Astrocyte (in vitro differentiated cells and primary cell): ENCODE results near the gene ZC3H13. TPM values are rescaled to one million over a fixed set of nuclear protein-coding genes. Genes with fewer than 3 reads are reported as not detected.

ENCODE experiments used
- DNase-seq: peaks from one replicate; pipeline ENCODE4 v3.0.0-alpha.2; 2010; ENCODE audit warnings: low read depth
- FAIRE-seq: peaks from 2 replicates; lab custom pipeline; 2011; peaks lifted over from hg19 to GRCh38; lab: Jason Lieb, UNC
- H2AFZ ChIP-seq: 2 replicates; pipeline ENCODE4 v1.6.0; 2012; ENCODE audit warnings: low read depth, low read length, inconsistent platforms
- H3K27ac ChIP-seq: 2 replicates; pipeline ENCODE4 v1.5.1; 2011; ENCODE audit warnings: low read depth, low read length, inconsistent platforms
- H3K27me3 ChIP-seq: 2 replicates; pipeline ENCODE4 v1.6.0; 2011; ENCODE audit warnings: low read length, inconsistent platforms; ENCODE audit not compliant: insufficient read depth
- H3K36me3 ChIP-seq: 2 replicates; pipeline ENCODE4 v1.5.1; 2011; ENCODE audit warnings: low read length, inconsistent platforms; ENCODE audit not compliant: insufficient read depth
- H3K4me1 ChIP-seq: 2 replicates; pipeline ENCODE4 v1.5.1; 2011; ENCODE audit warnings: low read length, inconsistent platforms; ENCODE audit not compliant: insufficient read depth
- H3K4me2 ChIP-seq: 2 replicates; pipeline ENCODE4 v1.6.0; 2012; ENCODE audit warnings: low read length, inconsistent platforms
- H3K4me3 ChIP-seq: 2 replicates; pipeline ENCODE4 v1.5.1; 2011; ENCODE audit warnings: low read depth, mild to moderate bottlenecking, low read length, inconsistent platforms; ENCODE audit not compliant: insufficient read depth
- H3K79me2 ChIP-seq: 2 replicates; pipeline ENCODE4 v1.6.0; 2012; ENCODE audit warnings: mild to moderate bottlenecking, low read length, inconsistent platforms; ENCODE audit not compliant: insufficient read depth
- H3K9ac ChIP-seq: 2 replicates; pipeline ENCODE4 v1.6.0; 2012; ENCODE audit warnings: mild to moderate bottlenecking, low read length, inconsistent platforms
- H3K9me3 ChIP-seq: 2 replicates; pipeline ENCODE4 v1.5.1; 2012; ENCODE audit warnings: low read depth, mild to moderate bottlenecking, low read length, inconsistent platforms; ENCODE audit not compliant: insufficient read depth
- H4K20me1 ChIP-seq: 2 replicates; pipeline ENCODE4 v1.6.0; 2012; ENCODE audit warnings: low read length, inconsistent platforms; ENCODE audit not compliant: insufficient read depth
- H3K27ac Mint-ChIP-seq: one replicate; pipeline ENCODE4 v1.8.0; 2021; ENCODE audit warnings: mild to moderate bottlenecking, mixed read lengths; ENCODE audit not compliant: unreplicated experiment
- H3K27me3 Mint-ChIP-seq: one replicate; pipeline ENCODE4 v1.8.0; 2021; ENCODE audit warnings: low read depth, mixed read lengths; ENCODE audit not compliant: unreplicated experiment
- H3K36me3 Mint-ChIP-seq: one replicate; pipeline ENCODE4 v1.8.0; 2021; ENCODE audit warnings: low read depth, mixed read lengths; ENCODE audit not compliant: unreplicated experiment
- H3K4me1 Mint-ChIP-seq: one replicate; pipeline ENCODE4 v1.8.0; 2021; ENCODE audit warnings: low read depth, mixed read lengths; ENCODE audit not compliant: unreplicated experiment
- H3K4me3 Mint-ChIP-seq: one replicate; pipeline ENCODE4 v1.8.0; 2021; ENCODE audit warnings: mild to moderate bottlenecking, moderate library complexity, mixed read lengths; ENCODE audit not compliant: unreplicated experiment
- H3K9me3 Mint-ChIP-seq: one replicate; pipeline ENCODE4 v1.8.0; 2021; ENCODE audit warnings: mild to moderate bottlenecking, mixed read lengths; ENCODE audit not compliant: unreplicated experiment
- EZH2 ChIP-seq: IDR thresholded peaks from 2 replicates; pipeline ENCODE4 v1.6.1; 2012; ENCODE audit warnings: mild to moderate bottlenecking, low read length, inconsistent platforms; ENCODE audit not compliant: insufficient read depth
- total RNA-seq: library from RNA; stranded (reverse); gene quantifications from 2 replicates; pipeline ENCODE4 v1.2.1, GENCODE V29; 2021
- TF ChIP-seq, protein P1 (sequence below): IDR thresholded peaks from 2 replicates; pipeline ENCODE4 v1.5.1; 2011; ENCODE audit warnings: low read depth, mild to moderate bottlenecking, inconsistent platforms, low read length, moderate library complexity; ENCODE audit not compliant: insufficient read depth

The ZC3H13 gene
- total RNA-seq, 1 donor from 2014 or later, result 39.6 TPM

DNA sequence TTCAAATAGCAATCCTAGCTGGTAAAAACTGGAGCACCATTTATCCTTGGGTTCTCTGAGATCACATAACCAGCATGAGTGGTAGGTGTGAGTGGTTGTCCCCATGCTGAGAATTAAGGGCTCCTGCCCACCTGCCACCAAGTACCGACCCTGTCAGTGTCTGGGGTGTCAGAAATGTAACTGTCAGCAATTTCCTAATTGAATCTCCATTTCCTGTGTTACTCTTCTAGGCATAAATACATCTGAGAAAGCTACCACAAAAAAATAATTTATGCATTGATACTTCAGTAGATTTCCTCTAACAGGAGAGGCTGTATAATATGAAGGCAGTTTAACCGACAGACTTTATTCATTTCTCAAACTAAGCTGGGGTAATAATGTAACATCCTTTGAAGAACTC, 27.2 kb upstream of the ZC3H13 start:
- no peaks in the 10 kb centered on the region for H3K36me3 ChIP-seq
- H3K4me1 ChIP-seq, result no peaks in the 10 kb centered on the region
- peaks cover under 1% of the 10 kb centered on the region for H3K9me3 Mint-ChIP-seq
- H3K9ac ChIP-seq, result no peak overlapping the region
- no peaks in the 10 kb centered on the region for H3K4me1 Mint-ChIP-seq
- no peaks in the 10 kb centered on the region for H3K36me3 Mint-ChIP-seq
- H2AFZ ChIP-seq, result no peak overlapping the region
- DNase-seq, result no peak
- H3K4me3 Mint-ChIP-seq, result no peak overlapping the region
- peaks cover 2% of the 10 kb centered on the region for H3K27me3 ChIP-seq
- no peak overlapping the region for H3K27ac Mint-ChIP-seq
- no peaks in the 10 kb centered on the region for H4K20me1 ChIP-seq
- H3K27me3 Mint-ChIP-seq, result no peaks in the 10 kb centered on the region
- H3K9me3 ChIP-seq, result no peaks in the 10 kb centered on the region
- no peaks in the 10 kb centered on the region for H3K79me2 ChIP-seq
- TF ChIP-seq EZH2, result no peak
- TF ChIP-seq, protein P1, sequence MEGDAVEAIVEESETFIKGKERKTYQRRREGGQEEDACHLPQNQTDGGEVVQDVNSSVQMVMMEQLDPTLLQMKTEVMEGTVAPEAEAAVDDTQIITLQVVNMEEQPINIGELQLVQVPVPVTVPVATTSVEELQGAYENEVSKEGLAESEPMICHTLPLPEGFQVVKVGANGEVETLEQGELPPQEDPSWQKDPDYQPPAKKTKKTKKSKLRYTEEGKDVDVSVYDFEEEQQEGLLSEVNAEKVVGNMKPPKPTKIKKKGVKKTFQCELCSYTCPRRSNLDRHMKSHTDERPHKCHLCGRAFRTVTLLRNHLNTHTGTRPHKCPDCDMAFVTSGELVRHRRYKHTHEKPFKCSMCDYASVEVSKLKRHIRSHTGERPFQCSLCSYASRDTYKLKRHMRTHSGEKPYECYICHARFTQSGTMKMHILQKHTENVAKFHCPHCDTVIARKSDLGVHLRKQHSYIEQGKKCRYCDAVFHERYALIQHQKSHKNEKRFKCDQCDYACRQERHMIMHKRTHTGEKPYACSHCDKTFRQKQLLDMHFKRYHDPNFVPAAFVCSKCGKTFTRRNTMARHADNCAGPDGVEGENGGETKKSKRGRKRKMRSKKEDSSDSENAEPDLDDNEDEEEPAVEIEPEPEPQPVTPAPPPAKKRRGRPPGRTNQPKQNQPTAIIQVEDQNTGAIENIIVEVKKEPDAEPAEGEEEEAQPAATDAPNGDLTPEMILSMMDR, result no peak
- H3K4me3 ChIP-seq, result no peak overlapping the region
- no peak for FAIRE-seq
- no peak overlapping the region for H3K4me2 ChIP-seq
- no peak overlapping the region for H3K27ac ChIP-seq

DNA sequence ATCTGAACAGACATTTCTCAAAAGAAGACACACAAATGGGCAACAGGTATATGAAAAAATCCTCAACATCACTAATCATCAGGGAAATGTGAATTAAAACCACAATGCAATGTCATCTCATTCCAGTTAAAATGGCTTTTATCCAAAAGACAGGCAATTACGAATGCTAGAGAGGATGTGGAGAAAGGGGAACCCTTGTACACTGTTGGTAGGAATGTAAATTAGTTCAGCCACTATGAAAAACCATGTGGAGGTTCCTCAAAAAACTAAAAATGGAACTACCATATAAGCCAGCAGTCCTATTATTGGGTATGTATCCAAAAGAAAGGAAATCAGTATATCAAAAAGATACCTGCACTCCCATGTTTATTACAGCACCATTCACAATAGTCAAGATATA, 24.7 kb upstream of the ZC3H13 start:
- H3K27ac Mint-ChIP-seq, result no peak overlapping the region
- DNase-seq (no peak), FAIRE-seq (no peak)
- Histone ChIP-seq H3K36me3 (no peaks in the 10 kb centered on the region), H3K27ac (no peak overlapping the region), H2AFZ (no peak overlapping the region), H3K9me3 (no peaks in the 10 kb centered on the region), H4K20me1 (no peaks in the 10 kb centered on the region), H3K27me3 (peaks cover 2% of the 10 kb centered on the region), H3K79me2 (no peaks in the 10 kb centered on the region), H3K9ac (no peak overlapping the region), H3K4me2 (no peak overlapping the region), H3K4me3 (no peak overlapping the region), H3K4me1 (no peaks in the 10 kb centered on the region)
- H3K4me3 Mint-ChIP-seq, result no peak overlapping the region
- no peaks in the 10 kb centered on the region for H3K36me3 Mint-ChIP-seq
- TF ChIP-seq EZH2, result no peak
- TF ChIP-seq, protein P1, result no peak
- no peaks in the 10 kb centered on the region for H3K4me1 Mint-ChIP-seq
- no peaks in the 10 kb centered on the region for H3K27me3 Mint-ChIP-seq
- peaks cover 5% of the 10 kb centered on the region for H3K9me3 Mint-ChIP-seq

DNA sequence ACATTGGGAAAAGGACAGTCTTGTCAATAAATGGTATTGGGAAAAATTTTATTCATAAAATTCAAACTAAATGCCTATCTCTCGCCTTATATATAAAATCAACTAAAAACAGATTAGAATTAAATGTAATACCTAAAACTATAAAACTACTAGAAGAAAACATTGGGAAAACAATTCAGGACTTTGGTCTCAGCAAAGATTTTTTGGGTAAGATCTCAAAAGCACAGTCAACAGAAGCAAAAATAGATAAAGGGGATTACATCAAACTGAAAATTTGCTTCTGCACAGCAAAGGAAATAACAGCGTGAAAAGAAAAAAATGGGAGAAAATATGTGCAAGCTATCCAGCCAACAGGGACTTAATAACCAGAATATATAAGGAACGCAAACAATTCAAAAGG, 24.3 kb upstream of the ZC3H13 start:
- no peak for FAIRE-seq
- no peak for TF ChIP-seq EZH2
- TF ChIP-seq, protein P1, result no peak
- Mint-ChIP-seq H3K4me3 (no peak overlapping the region), H3K27me3 (no peaks in the 10 kb centered on the region), H3K36me3 (no peaks in the 10 kb centered on the region), H3K27ac (no peak overlapping the region), H3K4me1 (no peaks in the 10 kb centered on the region), H3K9me3 (peaks cover 5% of the 10 kb centered on the region)
- Histone ChIP-seq H2AFZ (no peak overlapping the region), H3K79me2 (no peaks in the 10 kb centered on the region), H3K27me3 (peaks cover 2% of the 10 kb centered on the region), H3K4me1 (no peaks in the 10 kb centered on the region), H4K20me1 (no peaks in the 10 kb centered on the region), H3K27ac (no peak overlapping the region), H3K4me2 (no peak overlapping the region), H3K36me3 (no peaks in the 10 kb centered on the region), H3K9ac (no peak overlapping the region), H3K9me3 (no peaks in the 10 kb centered on the region), H3K4me3 (no peak overlapping the region)
- DNase-seq, result no peak
